GM18873 (cell line): ENCODE data around the gene NDUFA13.

Source experiments
- ATAC-seq: cut with Tn5 transposase; IDR thresholded peaks from one replicate; pipeline ENCODE4 v1.9.1; 2021; ENCODE audit warnings: mild to moderate bottlenecking, moderate library complexity, moderate number of reproducible peaks; ENCODE audit not compliant: unreplicated experiment, low FRiP score

NDUFA13 gene

GRCh38 chr19:19544954-19545591, 29.0 kb downstream of the NDUFA13 start:
- no peak for ATAC-seq

GRCh38 chr19:19545707-19546106, 29.7 kb downstream of the NDUFA13 start:
- no peak for ATAC-seq

DNA sequence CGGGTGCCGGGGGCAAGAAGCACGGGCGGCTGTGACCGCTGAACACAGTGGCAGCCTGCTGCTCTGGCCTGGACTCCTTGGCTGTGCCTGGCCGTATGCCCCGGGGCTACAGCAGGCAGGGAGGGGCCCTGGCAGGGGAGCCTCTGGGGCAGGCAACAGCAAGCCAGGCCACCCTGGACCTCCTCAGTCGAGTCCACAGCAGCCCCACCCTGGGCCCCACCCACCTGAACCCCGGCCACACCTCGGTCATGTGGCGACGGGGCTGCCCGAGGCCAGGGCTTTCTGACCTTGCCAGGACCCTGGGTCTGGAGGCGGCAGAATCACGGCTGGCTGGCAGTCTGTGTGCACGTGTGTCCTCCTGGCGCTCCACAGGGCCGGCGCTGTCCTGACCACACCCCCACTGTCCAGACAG, 30.7 kb downstream of the NDUFA13 start:
- no peak for ATAC-seq

DNA sequence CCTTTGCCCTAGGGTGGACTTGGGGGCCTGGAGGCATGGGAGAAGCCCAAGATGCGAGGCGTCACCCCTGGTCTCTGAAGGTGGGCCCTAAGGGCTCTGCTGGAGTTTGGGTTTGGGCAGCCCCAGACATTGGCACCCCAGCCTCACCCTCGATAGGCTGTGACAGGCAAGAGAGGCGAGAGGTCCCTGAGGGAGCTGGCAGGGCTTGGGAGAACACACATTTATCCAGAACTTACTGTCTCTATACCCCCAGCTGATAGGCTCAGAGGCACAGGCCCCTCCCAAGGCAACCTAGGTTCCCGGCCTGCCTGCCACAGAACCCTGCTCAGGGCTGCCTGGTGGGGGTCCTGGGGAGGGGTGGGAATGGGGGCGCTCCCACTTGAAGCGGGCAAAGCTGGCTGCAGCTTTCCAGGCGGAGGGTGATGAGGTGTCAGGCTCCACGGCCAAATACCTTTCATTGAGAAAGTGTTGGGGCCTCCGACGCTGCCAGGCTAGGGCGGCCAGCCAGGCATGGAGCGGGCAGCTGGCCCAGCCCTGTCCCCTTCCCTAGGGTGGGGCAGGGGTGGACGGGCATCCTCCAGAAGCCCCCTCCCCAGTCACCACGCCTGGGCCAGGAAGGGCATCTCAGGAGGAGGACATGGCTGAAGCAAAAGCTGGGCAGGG, 31.8 kb downstream of the NDUFA13 start:
- ATAC-seq: no peak

- no peak for ATAC-seq
Measured at GRCh38 chr19:19548915-19549759, 33.1 kb downstream of the NDUFA13 start.

DNA sequence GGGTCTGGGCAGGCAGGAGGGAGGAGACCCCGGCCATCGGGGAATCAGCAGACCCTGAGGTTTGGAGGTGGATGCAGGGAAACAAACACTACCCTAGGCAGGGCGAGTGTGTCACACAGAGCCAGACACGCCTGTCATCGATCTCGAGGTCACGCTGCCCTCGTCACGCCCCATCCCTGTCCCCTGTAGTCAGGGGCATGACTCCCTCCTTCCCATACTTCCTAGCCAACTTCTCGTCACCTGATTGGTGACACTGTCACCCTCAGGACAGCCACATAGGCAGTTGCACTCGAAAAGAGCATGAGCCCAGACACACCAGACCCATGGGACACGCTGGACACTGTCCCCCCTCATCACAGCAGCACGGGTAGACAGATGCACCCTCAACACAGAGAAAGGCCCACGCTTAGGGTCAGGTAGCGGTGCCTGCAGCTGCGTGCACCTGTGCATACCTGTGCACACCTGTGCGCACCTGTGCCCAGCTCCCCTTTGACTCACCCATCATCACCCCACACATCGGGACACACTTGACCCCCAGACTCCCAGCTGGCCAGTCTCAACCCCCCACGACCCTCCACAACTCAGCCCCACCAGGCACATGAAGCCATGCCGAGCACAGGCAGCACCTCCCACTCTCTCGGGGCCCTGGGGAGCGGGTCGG, 33.9 kb downstream of the NDUFA13 start:
- no peak for ATAC-seq

- ATAC-seq: no peak
Measured at GRCh38 chr19:19550485-19550929, 34.5 kb downstream of the NDUFA13 start.

DNA sequence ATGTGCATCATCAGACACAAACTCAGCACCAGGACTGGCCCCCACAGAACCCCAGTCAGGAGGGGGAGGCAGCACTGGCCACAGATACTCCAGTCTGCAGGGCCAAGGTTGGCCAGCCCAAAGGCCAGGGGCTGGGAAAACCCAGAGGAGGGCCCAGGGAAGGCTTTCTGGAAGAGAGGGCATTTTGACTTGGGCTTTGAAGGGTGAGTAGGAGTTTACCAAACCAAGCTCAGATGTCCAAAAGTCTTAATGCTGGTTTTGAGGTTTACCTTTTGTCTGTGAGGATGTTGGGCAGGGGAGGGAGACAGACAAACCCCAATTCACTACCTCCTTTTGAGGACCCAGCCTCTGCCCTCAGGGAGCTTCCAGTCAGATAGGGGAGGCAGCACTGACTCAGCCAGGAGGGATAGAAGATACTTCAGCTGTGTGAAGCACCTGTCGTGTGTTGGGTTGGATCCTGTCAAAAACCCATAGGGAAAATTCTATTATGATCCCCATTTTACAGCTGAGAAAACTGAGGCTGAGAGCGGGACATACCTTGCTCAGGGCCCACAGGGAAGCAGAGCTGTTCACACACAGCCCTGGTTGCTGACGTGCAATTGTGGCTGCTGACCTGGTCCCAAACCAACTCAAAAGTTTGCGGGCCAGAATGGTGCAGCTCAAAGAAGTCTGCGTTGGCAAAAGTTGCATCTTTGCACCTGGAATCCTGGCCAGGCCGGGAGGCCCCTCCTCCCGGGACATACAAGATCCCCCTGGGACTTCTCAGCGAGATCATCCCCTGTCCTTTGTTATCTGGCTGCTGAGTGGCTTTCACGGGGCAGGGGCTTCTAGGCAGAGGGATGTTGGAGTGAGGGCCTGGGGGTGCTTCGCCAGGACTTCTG, 35.2 kb downstream of the NDUFA13 start:
- ATAC-seq: no peak

- ATAC-seq: no peak
Measured at GRCh38 chr19:19551853-19552192, 35.8 kb downstream of the NDUFA13 start.

DNA sequence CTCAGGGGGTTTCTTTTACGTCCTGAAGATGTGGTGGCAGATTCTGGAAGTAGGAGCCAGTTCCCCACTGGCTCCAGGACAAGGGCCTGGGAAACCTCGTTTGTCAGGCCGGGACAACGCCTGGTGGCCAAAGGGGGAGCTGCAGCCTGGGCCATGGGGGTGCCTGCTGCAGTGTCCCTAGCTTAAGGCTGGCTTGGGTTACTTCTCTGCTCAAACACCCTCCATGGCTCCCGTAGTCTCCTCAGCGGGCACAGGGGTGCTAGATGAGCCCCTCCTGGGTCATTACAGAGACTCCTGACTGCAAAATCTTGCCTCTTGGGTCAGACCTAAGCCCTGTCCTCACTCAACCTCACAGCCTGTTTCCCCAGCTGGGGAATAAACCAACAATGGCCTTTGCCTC, 36.8 kb downstream of the NDUFA13 start:
- no peak for ATAC-seq

DNA sequence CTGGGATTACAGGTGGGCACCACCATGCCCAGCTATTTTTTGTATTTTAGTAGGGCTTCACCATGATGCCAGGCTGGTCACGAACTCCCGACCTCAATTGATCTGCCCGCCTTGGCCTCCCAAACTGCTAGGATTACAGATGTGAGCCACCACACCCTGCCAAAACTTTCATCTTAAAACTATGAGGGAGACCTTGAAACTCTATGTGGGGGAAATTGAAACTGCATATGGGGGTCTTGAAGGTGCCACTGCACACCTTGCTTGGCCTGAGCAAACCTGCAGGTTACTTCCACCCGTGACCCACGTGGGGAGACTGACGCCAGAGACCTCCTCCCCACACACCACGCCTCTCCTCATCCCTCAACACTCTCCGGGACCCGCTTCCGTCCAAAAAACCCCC, 37.6 kb downstream of the NDUFA13 start:
- no peak for ATAC-seq

DNA sequence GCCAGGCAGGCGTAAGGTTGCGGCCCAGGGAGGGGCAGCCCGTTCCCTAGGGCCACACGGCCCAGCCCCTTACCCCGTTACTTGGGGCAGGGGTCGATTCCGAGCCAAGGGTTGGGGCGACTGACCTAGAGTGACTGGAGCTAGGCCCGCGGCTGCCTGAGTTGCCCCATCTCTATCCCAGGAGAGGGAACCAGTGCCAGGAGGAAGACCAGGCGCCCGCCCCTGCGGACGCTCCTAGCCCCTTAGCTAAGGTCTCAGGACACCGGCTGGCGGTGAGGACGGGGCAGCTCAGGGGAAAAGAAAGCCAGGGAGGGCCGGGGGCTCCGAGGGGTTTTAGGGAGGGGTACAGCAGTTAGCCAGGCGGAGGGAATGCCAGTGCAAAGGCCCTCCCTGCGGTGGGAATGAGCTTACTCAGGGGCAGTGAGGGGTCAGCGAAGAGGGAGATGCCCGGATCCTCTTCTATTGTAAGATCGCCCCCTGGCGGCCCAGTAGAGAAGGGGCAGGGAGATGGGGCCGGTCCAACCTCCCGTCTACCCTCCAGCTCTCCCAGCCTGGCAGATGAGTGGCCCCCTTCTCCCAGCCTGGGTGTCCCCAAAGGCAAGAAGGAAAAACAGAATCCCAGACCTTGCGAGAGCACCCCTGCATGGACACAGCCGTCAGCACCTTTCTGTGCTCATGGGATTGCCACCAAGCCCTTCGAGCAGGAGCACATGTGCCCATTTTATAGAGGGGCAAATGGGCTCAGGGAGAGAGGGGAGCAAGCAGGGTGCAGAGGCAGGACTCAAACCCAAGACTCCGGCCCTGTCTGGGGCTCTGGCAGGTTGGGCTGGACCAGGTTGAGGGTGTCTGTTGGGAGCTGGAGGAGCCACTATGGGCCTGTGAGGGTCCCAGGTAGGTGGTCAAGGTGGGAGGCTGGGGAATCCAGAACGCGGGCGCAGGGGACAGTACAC, 38.3 kb downstream of the NDUFA13 start:
- ATAC-seq: no peak

DNA sequence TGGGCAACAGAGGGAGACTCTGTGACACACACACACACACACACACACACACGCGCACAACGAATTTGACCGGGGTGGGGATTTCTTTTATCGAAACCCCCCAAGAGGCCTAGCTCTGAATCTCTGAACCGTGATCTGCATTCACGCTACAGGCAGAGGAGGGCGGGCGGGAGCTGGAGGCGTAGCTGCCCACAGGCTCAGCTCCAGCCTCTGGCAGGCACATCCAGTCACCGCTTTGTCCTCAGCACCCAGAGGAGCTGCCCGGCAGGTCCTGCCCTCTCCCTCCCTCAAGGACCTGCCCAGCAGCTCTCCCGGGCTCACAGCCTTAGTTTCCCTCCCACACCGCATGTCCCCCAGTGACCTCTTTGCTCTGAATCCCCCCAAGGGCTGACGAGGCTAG, 42.0 kb downstream of the NDUFA13 start:
- no peak for ATAC-seq

GRCh38 chr19:19558636-19559035, 42.6 kb downstream of the NDUFA13 start:
- ATAC-seq: no peak

- no peak for ATAC-seq
Measured at GRCh38 chr19:19559931-19560330, 43.9 kb downstream of the NDUFA13 start.

- no peak for ATAC-seq
Measured at GRCh38 chr19:19561946-19562664, 46.1 kb downstream of the NDUFA13 start.

DNA sequence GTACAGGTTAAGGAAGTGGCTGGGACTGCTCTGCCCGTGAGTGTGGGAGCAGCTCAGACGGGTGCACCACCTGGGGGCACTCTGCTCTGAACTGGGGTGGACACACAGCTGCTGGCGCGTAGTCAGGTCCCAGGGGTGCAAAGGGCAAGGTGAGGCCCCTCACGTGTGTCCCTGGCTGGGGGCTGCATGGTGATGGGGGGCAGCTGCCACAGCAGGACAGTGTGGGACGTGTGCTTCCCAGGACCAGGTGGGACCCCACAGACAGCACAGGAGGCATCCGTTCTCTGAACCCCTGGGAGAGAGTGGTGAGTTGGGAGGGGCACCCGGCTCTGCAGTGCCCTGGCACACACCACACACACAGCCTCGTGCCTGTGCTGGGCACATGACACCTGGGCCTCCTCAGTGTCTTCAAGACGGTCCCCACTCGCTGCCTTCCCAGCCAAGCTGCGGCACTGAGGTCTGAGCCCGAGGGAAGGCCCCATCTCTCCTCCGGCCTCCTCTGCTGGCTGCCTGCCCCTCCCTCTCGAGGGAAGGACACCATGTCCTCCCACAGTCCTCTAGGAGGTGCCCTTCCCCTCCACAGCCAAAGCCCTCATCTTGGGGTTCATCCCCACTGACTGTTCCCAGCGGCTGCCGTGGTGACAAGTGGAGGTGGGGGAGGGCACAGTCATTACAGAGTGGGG, 46.8 kb downstream of the NDUFA13 start:
- ATAC-seq: no peak

DNA sequence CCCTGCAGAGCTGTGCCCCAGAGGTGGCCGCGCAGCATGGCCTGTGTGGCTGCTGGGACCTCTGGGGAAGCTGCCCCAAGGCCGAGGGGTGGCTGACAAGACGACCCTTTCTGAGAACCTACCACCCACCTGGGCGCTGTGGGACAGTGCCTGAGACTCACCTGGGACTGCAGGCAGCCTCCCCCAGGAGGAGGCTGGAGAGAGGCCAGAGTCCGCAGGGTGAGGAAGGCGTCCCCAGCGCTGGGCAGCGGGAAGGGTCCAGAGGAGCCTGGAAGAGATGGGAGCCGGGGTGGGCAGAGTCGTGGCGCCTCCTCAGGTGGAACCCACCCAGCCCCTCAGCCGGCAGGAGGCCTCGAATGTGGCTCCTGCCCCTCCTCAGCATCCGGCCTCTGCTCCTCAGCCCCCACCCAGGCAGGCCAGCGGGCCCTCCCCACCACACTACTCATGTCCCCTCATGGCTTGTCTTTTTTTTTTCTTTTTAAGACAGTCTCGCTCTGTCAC, 47.4 kb downstream of the NDUFA13 start:
- no peak for ATAC-seq
